WERI-Rb-1 (cell line): ENCODE results near the gene LAMA4.

ENCODE experiments used
- DNase-seq: peaks from one replicate; pipeline ENCODE4 v3.0.0-alpha.2; 2020
- H3K27ac ChIP-seq: fragments of 250-450 bp; sonication (Bioruptor Pico); 2 replicates; pipeline ENCODE4 v1.5.1; 2020; ENCODE audit warnings: mild to moderate bottlenecking, moderate library complexity
- H3K27me3 ChIP-seq: fragments of 250-450 bp; sonication (Bioruptor Pico); 2 replicates; pipeline ENCODE4 v1.5.1; 2021; ENCODE audit warnings: mild to moderate bottlenecking, low read depth, moderate library complexity; ENCODE audit not compliant: insufficient read depth, severe bottlenecking
- H3K36me3 ChIP-seq: fragments of 250-450 bp; sonication (Bioruptor Pico); 2 replicates; pipeline ENCODE4 v1.5.1; 2020; ENCODE audit warnings: mild to moderate bottlenecking, moderate library complexity
- H3K4me3 ChIP-seq: 2 replicates; pipeline ENCODE4 v1.5.1; 2011; ENCODE audit warnings: low read depth, mild to moderate bottlenecking, control low read depth, low read length
- H3K9me3 ChIP-seq: fragments of 250-450 bp; sonication (Bioruptor Pico); 2 replicates; pipeline ENCODE4 v1.5.1; 2021; ENCODE audit warnings: mild to moderate bottlenecking, moderate library complexity; ENCODE audit not compliant: severe bottlenecking
- CTCF ChIP-seq: IDR thresholded peaks from 2 replicates; pipeline ENCODE4 v1.5.1; 2011; ENCODE audit warnings: low read depth, mild to moderate bottlenecking, control low read depth, inconsistent platforms, low read length

Gene LAMA4

DNA sequence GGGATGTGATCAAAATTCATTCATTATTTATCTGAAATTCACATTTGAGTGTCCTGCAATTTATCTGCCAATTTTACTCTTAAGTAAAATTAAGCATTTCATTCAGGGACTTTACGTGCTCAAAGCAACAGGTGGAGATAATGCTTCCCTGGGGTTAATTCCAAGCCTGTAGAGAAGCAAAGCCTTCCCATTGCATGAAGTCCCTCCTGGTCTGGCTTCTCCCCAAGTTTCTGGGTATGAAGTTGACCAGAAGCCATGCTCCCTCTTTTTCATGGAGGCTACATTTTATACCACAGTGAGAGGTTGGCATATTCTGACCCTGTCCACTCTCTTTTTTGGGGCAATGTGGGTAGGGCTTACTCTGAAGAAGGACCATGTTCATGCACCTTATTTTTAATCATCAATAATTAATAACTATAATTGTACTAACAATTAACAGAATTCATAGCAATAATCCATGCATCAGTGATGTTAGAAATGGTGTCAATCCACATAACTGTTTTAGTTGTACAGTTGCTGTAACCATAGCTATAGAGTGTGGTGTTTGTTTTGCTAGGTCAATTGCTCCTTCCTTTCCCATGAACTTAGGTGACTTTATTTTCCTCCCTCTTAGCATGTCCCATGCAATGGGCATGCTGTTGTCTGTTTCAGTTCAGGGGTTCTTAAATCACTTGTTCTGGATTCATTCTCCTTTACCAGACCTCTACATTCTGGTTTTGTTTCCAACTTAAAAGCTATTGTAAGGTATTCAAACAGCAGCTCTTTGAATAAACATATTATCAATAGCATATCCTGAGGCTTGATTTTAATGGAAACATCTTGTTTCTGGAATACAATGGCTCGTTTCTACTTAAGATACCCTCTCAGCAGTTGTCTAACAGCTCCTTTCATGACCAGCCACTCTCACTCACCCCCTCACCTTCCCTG is 1.5 kb downstream of the LAMA4 start:
- Histone ChIP-seq H3K9me3 (no peaks in the 10 kb centered on the region), H3K4me3 (no peak overlapping the region), H3K36me3 (no peaks in the 10 kb centered on the region), H3K27ac (no peak overlapping the region), H3K27me3 (peaks cover 23% of the 10 kb centered on the region)
- no peak for TF ChIP-seq CTCF
- DNase-seq: no peak

- Histone ChIP-seq H3K4me3 (no peak overlapping the region), H3K27ac (no peak overlapping the region), H3K27me3 (peaks cover 27% of the 10 kb centered on the region), H3K36me3 (no peaks in the 10 kb centered on the region), H3K9me3 (no peaks in the 10 kb centered on the region)
- TF ChIP-seq CTCF: no peak
- no peak for DNase-seq
Observed at GRCh38 chr6:112251171-112251875, 3.0 kb downstream of the LAMA4 start.

DNA sequence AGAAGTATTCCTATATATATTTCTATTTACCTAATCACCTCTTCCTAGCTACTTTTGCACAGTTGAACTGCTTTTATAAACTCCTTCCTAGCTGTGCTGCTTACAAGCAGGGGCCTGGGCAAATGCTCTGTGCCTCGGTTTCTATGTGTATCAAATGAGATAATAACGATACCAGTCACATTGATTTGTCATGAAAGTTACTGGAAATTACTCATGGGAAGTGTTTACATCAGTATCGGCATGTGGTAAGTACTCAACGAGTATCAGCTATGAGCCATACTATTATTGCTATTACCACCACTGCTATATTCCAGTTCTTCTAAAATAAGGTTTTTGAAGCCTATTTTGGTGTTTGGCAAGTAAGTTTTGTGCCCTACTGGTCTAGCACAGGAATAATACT is 4.9 kb downstream of the LAMA4 start:
- Histone ChIP-seq H3K27me3 (peaks cover 24% of the 10 kb centered on the region), H3K36me3 (no peaks in the 10 kb centered on the region), H3K4me3 (no peak overlapping the region), H3K9me3 (no peaks in the 10 kb centered on the region), H3K27ac (no peak overlapping the region)
- no peak for TF ChIP-seq CTCF
- DNase-seq: no peak

DNA sequence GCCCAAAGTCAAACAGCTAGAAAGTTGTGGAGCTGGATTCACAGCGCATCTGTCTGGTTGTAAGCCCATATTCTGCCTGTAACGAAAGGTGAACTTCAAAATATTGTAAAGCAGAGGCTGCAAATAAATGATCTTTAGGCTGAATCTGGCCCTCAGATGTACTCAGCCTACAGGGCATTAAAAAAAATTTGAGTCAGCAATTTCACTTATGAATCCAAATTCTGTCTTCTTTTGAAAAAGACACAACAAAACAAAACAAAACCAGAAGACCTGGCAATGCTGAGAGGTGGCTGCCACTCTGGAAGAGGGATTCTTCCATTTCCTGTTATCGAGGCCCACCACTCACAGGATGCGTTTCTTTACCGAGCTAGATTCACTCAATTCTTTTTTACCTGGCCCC is 7.1 kb downstream of the LAMA4 start:
- Histone ChIP-seq H3K27ac (no peak overlapping the region), H3K27me3 (peaks cover 9% of the 10 kb centered on the region), H3K9me3 (no peaks in the 10 kb centered on the region), H3K36me3 (no peaks in the 10 kb centered on the region), H3K4me3 (no peak overlapping the region)
- no peak for TF ChIP-seq CTCF
- DNase-seq: no peak

- H3K27ac ChIP-seq: no peak overlapping the region
- H3K36me3 ChIP-seq: no peaks in the 10 kb centered on the region
Observed at GRCh38 chr6:112245511-112246203, 8.7 kb downstream of the LAMA4 start.

More at GRCh38 chr6:112245511-112246203, 8.7 kb downstream of the LAMA4 start:
- no peak for DNase-seq
- Histone ChIP-seq H3K9me3 (no peaks in the 10 kb centered on the region), H3K4me3 (no peak overlapping the region), H3K27me3 (peaks cover 9% of the 10 kb centered on the region)
- no peak for TF ChIP-seq CTCF
